Femur (tissue), 1 donor: ENCODE measurements around the gene NCSTN.

ENCODE experiments used
- DNase-seq: peaks from one replicate; pipeline ENCODE4 v3.0.0-alpha.2; 2017

NCSTN gene

GRCh38 chr1:160407839-160408801 lies 64.9 kb downstream of the NCSTN start:
- DNase-seq, result no peak
